ENCODE data around the gene ZNF688. TPM values are rescaled to one million over a fixed set of nuclear protein-coding genes. Genes with fewer than 3 reads are reported as not detected.

The ZNF688 gene
- total and polyA plus RNA-seq, 2 experiments from 2014 or later = 22.0 to 25.0 TPM

DNA sequence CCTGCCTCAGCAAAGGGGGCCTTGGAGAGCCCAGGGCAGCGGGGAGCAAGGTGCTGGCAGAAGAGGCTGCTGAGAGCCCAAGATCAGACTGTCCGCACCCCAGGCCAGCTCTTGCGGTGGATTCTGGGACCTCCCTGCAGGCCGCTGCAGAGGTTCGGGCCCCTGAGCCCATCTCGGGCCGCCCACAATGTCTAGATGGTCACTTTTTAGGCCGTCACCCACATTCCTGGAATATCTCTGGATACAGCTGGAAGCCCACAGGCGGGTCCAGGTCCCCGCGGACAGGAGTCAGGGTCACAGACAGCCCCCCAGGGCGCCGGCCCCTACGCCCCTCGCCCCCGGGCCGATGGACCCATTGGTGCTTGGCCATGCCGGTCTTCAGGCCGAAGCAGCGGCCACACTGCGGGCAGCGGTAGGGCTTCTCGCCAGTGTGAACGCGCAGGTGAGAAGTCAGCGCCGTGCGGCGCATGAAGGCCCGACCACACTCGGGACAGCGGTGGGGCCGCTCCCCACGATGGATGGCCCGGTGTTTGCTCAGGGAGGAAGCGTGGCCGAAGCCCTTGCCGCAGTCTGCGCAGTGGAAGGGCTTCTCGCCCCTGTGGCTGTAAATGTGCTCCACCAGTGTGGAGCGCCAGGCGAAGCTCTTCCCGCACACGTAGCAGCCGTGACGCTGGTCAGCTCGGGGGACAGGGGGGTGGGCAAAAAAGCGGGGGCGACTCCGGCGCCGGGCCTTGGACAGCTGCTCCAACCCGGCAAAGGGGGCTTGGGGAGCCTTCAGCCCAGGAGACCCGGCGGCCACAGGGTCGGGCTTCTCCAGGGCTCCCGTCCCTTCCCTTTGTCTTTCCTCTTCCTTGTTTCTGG is 39.0 kb downstream of the ZNF688 start:
- no peaks in the 10 kb centered on the region for H3K36me3 ChIP-seq
- H3K4me1 ChIP-seq (ENCODE audit: low read depth) = peaks cover 5% of the 10 kb centered on the region
- TF ChIP-seq, protein P1, sequence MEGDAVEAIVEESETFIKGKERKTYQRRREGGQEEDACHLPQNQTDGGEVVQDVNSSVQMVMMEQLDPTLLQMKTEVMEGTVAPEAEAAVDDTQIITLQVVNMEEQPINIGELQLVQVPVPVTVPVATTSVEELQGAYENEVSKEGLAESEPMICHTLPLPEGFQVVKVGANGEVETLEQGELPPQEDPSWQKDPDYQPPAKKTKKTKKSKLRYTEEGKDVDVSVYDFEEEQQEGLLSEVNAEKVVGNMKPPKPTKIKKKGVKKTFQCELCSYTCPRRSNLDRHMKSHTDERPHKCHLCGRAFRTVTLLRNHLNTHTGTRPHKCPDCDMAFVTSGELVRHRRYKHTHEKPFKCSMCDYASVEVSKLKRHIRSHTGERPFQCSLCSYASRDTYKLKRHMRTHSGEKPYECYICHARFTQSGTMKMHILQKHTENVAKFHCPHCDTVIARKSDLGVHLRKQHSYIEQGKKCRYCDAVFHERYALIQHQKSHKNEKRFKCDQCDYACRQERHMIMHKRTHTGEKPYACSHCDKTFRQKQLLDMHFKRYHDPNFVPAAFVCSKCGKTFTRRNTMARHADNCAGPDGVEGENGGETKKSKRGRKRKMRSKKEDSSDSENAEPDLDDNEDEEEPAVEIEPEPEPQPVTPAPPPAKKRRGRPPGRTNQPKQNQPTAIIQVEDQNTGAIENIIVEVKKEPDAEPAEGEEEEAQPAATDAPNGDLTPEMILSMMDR (IDR thresholded peaks at IDR 0.05; ENCODE audit: low read depth, low read length) = no peak
- no peak for DNase-seq (ENCODE audit: low read depth in 1 of 2, low spot score in 1 of 2)
- no peaks in the 10 kb centered on the region for H3K9me3 ChIP-seq (ENCODE audit: low read depth)
- no peaks in the 10 kb centered on the region for H3K27me3 ChIP-seq
- no peak overlapping the region for H3K27ac ChIP-seq
- H3K4me3 ChIP-seq = no peak overlapping the region

DNA sequence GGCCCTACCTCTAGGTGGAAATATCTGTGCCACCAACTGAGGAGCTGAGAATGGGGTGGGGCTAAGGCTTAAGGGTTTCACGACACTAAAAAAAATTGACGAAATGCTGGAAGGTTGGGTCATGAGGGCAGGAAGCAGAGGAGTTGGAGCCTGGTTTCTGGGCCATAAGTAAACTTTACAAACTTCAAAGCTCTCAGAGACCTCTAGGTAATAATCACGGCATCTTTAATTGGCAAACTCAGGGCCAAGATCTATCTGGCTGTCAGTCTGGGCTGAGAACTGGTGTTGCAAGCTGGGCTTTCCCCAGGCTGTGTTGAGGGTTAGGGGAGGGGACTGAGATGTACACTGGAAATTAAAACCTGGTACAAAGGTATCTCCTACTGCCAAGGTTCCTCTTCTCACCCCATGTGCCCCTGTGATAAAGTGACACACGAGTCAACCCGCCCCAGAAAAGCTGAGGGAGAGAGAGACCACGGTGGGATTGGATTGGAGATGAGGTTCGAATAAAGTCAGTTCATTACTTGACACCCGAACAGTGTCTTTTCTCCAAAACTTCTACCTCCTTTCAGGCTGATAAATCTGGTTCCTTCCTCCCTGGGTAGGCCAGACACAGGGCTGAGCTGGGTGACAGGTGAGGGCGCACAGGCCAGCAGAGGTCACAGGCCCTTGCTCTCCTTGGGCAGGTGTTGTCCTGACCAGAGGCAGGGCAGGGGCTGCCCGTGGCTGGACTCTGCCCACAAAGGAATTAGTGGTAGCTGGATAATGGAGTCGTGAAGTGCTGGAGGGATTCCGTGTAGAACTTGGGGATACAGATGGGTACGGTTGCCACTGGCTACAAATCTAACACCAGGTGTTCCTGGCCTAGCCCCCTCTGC is 41.1 kb downstream of the ZNF688 start:
- Histone ChIP-seq H3K27ac (no peak overlapping the region), H3K4me1 (ENCODE audit: low read depth) (peaks cover 5% of the 10 kb centered on the region), H3K27me3 (no peaks in the 10 kb centered on the region), H3K4me3 (no peak overlapping the region), H3K9me3 (ENCODE audit: low read depth) (no peaks in the 10 kb centered on the region), H3K36me3 (no peaks in the 10 kb centered on the region)
- no peak for DNase-seq (ENCODE audit: low read depth in 1 of 2, low spot score in 1 of 2)
- TF ChIP-seq, protein P1 (IDR thresholded peaks at IDR 0.05; ENCODE audit: low read depth, low read length) = no peak

DNA sequence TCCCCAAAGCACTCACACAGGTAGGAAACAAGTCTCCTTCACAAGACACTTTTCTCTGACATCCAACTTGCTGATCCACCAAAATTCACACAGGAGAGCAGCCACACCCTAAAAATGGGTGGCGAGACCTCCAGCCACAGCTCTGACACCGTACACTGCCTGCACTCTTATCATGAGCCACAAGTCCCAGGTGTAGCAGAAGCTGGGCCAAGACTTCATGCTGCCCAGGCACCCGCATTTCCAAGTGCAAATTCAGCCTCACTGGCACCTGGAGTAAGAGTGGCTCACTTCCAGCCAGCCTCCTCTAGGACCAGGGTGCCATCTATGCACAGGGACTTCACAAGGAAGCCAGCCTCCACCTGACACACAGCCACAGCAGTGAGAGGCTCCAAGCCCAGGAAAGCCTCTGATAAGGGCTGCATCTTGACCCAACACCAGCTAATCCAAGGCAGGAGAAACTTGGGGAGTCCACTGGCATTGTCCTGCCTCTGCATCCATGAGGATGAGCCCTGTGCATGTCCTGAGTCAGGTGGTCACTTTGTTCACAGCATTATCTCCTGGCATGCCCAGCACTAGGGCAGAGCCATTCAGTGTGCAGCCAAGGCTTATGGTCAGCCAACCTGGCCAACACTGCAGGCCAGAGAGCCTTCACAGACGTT is 42.6 kb downstream of the ZNF688 start:
- peaks cover 5% of the 10 kb centered on the region for H3K4me1 ChIP-seq (ENCODE audit: low read depth)
- H3K9me3 ChIP-seq (ENCODE audit: low read depth) = no peaks in the 10 kb centered on the region
- DNase-seq (ENCODE audit: low read depth in 1 of 2, low spot score in 1 of 2) = no peak
- no peak overlapping the region for H3K4me3 ChIP-seq
- no peak overlapping the region for H3K27ac ChIP-seq
- TF ChIP-seq, protein P1 (IDR thresholded peaks at IDR 0.05; ENCODE audit: low read depth, low read length) = no peak
- H3K36me3 ChIP-seq = peaks cover 4% of the 10 kb centered on the region
- H3K27me3 ChIP-seq = no peaks in the 10 kb centered on the region

DNA sequence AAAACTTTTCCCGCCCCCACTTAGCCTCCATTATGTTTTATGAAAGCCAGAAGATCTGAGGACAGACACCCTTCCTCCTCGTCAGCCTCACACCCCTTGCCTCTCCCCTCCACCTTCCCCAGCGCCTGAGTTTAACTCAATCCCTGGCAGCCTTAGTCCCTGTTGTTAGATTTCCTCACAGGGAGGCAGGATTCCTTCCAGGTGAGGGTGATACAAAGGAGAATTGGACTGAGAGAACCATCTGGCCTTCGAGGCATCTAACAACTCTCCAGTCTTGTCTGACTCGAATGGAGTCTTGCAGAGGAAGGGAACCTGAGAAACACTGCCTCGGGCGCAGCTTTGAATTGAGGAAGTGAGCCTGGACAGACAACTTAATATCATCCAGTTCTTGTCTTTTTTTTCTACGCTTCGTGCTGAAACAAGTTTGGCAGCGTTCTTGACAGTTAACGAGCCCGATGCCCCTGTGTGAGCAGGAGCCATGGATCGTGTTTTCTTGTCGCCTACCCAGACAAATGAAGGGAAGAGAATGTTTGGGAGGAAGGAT is 43.8 kb downstream of the ZNF688 start:
- TF ChIP-seq, protein P1 (IDR thresholded peaks at IDR 0.05; ENCODE audit: low read depth, low read length) = no peak
- H3K4me3 ChIP-seq = no peak overlapping the region

More for the DNA sequence above, 43.8 kb downstream of the ZNF688 start:
- no peaks in the 10 kb centered on the region for H3K27me3 ChIP-seq
- DNase-seq (ENCODE audit: low read depth in 1 of 2, low spot score in 1 of 2) = no peak
- peak overlapping the region; percentile 80 for H3K27ac ChIP-seq
- H3K36me3 ChIP-seq = peaks cover 4% of the 10 kb centered on the region
- H3K9me3 ChIP-seq (ENCODE audit: low read depth) = no peaks in the 10 kb centered on the region
- peaks cover 5% of the 10 kb centered on the region for H3K4me1 ChIP-seq (ENCODE audit: low read depth)

All from cardiac muscle cell (in vitro differentiated cells and primary cell).